Measurements from ENCODE around the gene POR.
"Not testable (repeated sequence)": the region's sequence is repeated elsewhere in the genome, so short reads cannot be mapped to it uniquely, and the experiment has no call there.

The POR gene

DNA sequence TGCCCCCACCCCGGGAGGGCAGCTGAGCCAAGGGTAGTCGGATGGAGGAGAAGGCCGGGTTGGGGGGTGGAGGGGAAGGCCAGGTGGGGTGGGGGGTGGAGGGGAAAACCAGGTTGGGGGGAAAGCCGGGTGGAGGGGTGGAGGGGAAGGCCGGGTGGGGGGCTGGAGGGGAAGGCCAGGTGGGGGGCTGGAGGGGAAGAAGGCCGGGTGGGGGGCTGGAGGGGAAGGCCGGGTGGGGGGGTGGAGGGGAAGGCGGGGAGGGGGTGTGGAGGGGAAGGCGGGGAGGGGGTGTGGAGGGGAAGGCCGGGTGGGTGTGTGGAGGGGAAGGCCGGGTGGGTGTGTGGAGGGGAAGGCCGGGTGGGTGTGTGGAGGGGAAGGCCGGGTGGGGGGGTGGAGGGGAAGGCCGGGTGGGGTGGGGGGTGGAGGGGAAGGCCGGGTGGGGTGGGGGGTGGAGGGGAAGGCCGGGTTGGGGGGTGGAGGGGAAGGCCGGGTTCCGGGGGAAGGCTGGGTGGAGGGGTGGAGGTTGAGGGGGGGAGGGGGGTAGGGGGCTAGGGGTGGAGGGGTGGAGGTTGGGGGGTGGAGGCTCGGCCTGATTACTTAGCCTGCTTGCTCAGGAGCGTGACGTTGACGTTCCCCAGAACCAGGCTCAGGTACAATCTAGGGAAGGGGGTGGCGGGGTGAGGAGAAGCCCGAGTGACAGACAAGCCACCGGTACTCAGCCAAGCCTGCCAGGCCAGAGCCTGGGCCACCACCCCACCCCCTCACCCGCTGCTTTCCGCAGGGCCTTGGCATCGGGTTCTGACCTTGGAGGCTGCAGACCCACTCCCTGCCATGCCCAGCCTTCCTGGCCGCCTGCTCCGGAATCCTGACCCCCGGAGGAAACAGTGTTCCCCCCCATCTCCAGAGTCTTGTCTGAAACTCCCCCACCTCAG is 73.9 kb downstream of the POR start:
- DNase-seq (ENCODE audit: low read depth in 4 of 4, low spot score in 1 of 4), result no peak

DNA sequence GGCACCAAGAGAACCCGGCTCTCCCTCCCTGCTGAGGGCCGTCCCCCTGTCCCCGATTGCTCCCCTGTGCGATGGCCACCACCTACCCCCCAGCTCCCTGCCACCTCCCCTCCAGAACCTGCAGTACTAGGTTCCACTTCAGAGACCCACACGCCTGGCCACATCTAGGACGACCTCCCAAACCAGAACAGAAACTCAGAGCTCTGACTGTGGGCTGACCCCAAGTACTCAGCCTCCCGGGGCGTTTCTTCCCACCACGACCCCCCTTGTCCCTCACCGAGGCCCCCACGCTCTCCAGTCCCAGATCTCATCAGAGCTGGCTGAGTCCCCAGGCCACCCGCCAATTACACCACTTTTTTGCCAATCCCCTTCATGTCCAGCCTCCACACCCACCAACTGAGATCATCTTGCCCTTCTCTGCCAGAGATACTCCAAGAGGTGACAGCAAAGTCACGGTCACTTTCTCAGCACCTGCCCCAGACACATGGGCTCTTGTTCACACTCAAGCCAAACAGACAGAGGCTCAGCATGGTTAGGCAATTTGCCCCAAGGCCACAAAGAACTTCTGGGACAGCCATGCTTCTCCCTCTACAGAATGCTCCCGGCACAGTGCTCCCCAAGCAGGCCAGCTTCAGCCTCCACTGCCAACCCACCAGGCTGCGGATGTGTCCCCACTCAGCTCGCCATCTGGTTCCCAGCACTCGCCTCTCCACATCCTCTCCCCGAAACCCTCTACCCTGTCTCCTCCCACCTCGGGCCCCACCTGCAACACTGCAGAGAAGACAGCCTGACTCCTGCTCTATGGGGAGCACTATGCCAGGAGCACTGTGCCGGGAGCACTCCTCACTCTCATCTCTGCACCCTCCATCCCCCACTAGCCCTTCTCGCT is 74.8 kb downstream of the POR start:
- no peak for DNase-seq (ENCODE audit: low read depth in 4 of 4, low spot score in 1 of 4)

DNA sequence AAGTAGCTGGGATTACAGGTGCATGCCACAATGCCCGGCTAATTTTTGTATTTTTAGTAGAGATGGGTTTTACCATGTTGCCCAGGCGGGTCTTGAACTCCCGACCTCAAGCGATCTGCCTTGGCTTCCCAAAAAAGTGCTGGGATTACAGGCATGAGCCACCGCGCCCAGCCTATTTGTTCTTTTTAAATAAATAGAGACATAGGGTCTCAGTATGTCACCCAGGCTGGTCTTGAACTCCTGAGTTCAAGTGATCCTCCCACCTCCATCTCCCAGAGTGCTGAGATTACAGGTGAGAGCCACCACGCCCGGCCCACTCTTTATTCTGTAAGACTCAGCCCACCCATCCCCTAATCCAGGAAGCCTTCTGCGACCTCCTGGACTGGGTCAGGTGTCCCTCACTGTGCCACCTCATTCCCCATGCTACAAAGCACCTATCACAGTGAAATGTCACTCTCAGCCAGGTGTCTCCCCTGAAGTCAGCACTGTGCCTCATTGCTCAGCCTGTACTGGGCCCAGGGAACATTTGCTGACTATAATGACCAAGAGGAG is 76.7 kb downstream of the POR start:
- no peak for DNase-seq (ENCODE audit: low read depth in 4 of 4, low spot score in 1 of 4)

DNA sequence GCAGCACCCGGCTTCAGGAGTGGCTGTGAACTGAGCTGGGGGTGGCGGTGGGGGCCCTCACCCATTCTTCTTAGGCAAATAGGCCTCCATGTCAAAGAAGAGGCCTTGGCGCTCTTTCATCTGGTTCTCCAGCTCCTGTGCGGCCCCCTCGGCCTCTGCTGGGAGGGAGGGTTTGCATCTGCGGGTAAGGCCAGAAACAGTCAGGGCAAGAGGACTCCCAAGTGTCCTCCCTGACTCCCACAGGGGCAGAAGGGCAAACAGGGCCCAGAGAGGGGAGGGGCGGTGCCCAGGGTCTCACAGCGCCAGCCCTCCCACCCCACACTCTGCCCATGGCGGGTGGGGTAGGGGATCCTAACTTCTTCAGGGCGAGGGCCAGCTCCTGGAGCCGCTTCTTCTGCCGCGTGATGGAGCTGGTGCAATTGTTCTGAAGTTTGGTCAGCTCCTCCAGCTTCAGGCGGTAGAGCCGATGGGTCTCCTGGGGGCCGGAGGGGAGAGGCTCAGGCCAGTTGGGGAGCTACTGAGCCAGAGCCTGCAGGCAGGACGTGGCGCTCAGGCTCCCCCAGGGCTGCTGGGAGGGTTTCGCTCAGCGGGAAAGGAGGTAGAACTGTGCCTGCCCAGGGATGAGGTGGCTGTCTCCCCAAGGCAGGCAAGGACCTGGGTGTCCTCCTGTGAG is 77.3 kb downstream of the POR start:
- DNase-seq (ENCODE audit: low read depth in 4 of 4, low spot score in 1 of 4), result no peak

DNA sequence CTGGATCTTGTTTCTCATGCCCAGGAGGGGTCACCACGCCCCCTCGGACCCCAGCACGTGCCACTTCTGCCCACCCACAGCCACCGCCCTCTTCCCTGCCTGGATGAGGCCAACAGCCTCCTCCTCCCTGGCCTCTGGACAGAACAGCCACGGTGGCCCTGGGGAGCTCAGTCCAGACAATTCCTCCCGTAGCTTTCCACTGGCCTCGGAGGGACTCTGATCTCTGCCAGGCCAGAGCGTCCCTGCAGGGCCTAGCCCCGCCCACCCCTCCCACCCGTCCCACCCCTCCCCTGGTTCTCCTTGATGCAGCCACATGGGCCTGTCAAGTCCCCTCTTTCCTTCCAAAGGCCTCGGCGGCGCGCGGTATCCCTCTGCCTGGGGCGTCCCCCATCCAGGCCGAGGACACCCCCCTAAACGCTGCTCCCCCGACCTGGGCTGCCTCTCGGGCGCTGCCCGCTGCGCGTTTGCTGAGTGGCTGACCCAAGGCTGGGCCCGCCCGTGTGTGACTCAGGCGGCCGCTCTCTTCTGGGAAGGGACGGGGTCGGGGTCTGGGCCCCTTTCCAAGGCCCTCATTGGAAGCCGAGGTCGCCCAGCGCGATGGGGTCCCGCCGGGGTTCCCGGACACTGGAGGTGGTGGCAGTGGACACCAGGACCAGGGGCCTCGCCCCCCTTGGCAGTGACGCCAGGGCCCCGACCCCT is 78.9 kb downstream of the POR start:
- DNase-seq (ENCODE audit: low read depth in 4 of 4, low spot score in 1 of 4), result no peak

DNA sequence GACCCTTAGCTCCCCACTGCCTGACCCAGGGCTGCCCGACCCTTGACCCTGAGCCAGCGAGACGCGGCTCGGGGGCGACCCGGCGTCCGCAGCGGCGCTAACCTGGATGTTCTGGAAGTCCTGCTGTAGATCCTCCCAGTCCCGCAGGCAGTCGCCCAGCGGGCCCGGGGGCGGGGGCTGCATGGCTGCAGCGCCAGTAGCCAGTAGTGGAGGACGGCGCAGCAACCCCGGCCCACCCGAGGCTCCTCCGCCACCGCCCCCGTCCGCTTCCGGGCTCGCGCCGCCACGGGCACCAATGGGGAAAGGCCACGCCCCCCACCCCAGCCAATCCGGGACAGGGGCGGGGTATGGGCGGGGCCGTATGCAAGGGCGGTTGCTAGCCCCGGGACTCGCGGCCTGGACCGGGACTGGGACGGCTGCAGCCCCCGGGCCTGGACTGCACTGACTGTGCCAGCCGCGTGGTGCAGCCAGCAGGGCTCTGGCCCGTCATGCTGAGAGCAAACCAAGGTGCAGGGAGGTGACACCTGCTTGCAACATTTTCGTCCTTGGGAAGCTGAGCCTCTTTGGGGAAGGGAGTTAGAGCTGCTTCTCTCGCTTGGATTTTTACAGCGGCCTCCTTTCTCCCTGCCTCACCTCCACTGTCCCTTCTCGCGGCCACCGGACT is 79.6 kb downstream of the POR start, which contains the start of gene TMEM120A:
TMEM120A (minus strand) TSS at position 208 of the 664 bp plus-strand sequence; CDS start at position 183, 25 bp downstream.
- DNase-seq (ENCODE audit: low read depth in 4 of 4, low spot score in 1 of 4), result peak; percentile 88 to 96 (median 92)

DNA sequence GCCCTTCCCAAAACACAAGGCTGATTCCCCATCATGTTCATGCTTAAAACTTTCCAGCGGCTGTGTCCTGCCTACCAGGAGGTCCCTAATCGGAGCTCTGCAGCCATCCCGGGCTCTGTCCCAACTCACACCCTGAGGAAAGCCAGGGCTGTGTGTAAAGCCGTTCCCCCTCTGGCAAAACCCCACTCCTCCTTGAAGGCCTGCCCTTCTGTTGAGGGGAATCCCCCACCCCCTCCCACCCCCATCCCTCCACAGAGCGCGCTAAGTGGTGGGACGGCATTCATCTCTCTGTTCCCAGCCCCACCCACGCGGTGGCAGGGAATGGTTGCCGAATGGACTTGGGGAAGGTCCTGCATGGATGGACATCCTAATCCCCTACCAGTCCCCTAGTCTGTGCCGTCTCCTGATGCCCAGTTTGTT is 80.1 kb downstream of the POR start:
- no peak for DNase-seq (ENCODE audit: low read depth in 4 of 4, low spot score in 1 of 4)

DNA sequence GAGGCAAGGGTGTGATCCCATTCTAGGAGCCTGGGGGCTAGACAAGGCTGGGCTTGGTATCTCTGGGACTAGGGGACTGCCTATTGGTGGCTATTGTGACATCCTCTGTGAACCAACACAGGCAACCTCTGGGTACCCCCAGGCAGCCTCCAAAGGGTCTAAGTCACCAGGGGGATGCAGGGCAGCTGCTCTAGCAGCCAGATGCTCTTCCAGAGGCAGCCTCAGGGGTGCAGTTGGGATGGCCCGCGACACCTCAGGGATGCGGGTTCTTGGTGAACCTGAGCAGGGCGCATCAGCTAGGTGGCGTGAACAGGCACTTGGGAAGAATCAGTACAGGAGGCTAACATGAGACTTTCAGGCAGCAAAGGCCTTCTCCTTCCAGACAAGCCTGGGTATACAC is 81.0 kb downstream of the POR start:
- no peak for DNase-seq (ENCODE audit: low read depth in 4 of 4, low spot score in 1 of 4)

DNA sequence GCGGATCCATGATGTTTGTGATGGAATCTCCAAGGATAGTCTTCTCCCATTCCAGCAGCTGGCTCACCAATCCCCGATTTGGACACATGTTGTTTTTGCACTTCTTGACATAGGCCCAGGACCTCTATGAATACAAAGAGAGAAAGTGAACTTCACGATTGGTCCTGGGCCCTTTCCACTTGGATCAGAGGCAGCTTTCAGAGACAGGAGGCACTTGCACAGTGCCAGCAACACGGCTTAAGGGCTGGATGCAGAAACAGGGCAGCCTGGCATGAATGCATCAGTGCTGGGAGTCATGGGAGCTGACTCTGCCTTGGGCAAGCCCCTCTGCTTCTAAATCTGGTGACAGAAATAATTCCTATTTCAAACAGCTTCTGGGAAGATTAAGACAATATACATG is 81.5 kb downstream of the POR start:
- no peak for DNase-seq (ENCODE audit: low read depth in 4 of 4, low spot score in 1 of 4)

DNA sequence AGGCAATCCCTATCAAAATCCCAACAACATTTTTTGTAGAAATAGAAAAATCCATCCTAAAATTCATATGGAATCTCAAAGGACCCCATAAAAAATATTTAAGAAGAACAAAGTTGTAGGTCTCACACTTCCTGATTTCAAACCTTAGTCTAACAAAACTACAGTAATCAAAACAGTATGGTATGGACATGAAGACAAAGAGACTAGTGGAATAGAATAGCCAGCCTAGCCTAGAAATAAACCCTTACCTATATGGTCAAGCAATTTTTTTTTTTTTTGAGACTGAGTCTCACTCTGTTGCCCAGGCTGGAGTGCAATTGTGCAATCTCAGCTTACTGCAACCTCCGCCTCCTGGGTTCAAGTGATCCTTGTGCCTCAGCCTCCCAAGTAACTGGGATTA is 83.1 kb downstream of the POR start:
- no peak for DNase-seq (ENCODE audit: low read depth in 4 of 4, low spot score in 1 of 4)

DNA sequence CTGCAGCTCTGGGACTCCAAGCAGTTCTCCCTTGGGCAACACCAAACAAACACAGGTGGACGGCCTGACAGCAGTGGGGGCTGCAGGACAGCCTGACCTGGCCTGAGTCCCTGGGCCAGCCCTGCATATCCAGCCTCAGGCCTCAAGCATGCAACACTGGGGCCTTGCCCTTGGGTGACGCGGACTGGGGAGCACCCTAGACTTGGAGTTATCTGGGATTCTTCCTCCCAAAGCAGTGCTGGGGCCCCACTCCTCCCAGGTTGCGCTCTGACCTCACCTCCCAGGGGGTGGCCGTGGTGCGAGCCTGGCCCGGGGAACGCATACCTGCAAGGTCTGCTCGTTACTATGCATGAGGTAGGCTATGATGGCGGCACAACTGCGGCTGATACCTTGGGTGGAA is 85.6 kb downstream of the POR start:
- DNase-seq (ENCODE audit: low read depth in 4 of 4, low spot score in 1 of 4), result no peak

DNA sequence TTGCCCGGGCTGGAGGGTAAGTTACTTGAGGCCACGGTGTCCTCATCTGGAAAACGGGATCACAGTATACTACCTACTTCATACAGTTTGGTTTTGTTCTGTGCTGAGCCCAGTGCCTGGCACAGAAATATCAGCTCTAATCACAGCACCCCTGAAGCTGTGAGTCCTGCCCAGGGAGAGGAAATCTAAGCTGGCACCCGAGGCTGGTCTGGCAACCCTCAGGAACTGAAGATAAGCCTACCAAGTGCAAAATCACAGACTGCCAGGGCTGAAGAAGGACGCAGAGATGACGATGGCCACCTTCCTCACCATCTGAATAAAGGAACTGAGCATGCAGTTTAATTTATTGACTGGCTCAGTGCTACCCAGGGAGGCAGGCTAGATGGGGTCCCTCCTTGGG is 87.2 kb downstream of the POR start:
- DNase-seq (ENCODE audit: low read depth in 4 of 4, low spot score in 1 of 4), result no peak

DNA sequence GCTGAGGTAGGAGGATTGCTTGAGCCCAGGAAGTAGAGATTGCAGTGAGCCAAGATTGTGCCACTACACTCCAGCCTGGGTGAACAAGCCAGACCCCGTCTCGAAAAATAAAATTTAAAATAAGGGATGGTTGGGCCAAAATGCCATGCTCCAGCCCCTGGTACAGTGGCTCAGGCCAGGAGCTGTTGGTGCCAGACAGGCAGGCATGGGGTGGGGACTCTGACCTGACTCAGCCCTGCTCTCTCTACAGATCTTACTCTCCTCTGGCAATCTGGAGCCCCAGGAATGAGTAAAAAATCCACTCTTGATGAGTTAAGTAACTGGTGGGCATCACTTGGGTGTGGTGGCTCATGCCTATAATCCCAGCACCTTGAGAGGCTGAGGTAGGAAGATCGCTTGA is 87.9 kb downstream of the POR start:
- DNase-seq (ENCODE audit: low read depth in 4 of 4, low spot score in 1 of 4), result no peak

DNA sequence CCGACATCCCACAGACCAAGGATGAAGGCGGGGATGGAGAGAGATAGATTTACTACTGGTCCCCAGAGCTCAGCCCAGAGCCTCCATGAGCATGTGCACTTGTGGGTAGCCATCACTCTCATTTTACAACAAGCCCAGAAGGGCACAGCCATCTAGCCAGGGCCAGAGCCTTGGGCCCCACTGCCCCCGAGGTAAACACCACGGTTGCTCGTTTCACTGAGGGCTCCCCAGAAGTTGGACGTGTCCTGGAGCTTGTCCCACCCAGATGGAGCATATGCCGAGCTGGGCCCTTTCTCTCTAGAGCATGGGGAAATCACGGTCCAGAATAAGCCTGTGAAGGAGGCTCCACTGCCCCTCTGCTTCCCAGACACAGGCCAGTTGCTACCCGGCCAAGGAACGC is 88.4 kb downstream of the POR start:
- no peak for DNase-seq (ENCODE audit: low read depth in 4 of 4, low spot score in 1 of 4)

DNA sequence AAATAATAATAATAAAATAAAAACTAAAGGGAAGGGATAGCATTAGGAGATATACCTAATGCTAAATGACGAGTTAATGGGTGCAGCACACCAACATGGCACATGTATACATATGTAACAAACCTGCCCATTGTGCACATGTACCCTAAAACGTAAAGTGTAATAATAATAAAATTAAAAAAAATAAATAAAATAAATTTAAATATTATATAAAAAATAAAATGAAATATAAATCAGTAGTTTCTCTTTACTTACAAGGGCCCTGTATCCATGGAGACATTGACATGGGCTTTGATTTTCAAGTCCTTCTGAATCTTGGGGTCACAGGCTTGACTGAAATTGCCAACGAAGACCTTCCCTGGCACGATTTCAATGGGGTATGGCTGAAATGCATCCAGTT is 90.0 kb downstream of the POR start:
- DNase-seq (ENCODE audit: low read depth in 4 of 4, low spot score in 1 of 4), result not testable (repeated sequence)

DNA sequence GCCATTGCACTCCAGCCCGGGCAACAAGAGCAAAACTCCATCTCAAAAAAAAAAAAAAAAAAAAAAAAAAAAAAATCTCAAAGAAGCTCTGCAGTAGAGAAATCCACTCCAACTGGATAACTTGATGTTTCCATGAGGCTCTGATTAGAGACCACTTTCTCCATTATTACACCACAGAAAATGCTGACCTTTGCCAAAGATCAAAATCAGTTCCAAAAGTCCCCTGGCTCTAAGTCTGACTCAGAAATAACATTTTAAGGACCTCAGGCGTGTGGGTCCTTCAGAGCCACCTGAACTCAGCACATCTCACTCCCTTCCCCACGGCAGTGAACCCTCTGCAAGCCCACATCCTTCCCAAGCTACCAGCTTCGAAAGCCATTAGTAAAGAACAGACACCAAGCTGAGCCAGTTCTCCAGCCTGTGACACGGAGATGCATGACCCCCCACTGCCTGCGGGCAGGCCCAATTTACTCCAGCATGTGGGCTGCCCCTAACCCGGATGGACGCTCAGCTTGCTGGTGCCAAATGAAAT is 93.3 kb downstream of the POR start:
- DNase-seq (ENCODE audit: low read depth in 4 of 4, low spot score in 1 of 4), result no peak

DNA sequence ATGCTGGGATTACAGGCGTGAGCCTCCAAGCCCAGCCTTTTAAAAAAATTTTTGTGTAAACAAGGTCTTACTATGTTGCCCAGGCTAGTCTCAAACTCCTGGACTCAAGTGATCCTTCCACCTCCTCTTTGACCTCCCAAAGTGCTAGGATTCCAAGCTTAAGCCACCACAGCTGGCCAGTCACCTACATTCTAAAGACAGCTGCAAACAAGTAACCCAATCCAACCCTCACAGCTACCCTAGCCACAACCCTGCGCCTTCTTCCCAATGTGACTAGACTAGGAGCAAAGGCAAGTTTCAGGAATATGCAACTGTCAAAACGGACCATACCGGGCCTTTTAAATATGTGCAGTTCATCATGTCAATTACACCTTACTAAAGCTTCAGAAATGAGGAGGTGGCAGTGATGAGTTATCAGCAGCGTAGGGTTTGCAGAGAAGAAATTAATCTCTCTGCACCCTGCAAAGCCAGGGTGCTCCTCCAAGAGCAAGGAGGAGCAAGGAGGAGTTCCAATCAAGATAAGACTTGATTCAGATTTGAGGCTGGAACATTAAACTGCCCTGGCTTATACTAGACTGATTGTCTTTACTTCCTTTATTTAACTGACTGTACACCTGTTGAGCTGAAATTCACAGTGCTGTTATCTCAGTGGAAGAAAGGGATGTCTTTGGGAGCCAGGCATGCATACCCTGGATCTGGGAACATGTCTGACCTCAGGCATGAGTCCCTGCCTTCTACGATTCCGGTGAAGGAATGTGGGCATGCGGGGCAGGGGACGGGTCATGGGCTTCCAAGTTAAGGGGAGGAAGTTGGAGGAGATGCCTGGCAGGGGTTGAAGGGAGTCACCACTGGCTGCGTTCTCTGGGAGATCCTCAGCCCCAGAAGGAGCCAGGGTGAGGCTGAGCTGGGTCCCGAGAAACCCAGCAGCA is 95.0 kb downstream of the POR start:
- no peak for DNase-seq (ENCODE audit: low read depth in 4 of 4, low spot score in 1 of 4)

DNA sequence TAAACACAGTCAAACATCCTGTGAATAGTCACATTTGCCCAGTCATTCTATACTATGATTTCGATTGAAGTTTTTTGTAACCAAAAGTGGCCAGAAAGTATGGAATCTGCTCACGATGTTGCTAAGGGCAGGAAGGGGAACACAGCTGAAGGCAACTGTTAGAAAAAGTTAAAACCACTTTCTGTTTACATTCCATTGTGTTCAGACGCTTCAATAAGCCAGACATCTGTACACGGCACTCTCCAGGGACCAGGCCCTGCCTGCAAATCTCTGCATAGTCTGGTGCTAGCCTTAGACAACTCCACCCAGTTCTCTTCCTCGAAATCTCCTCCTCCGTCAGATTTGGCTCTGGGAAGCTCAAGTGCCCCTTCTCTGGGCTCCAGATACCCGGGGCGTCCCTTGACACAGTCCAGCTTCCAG is 96.5 kb downstream of the POR start:
- DNase-seq (ENCODE audit: low read depth in 4 of 4, low spot score in 1 of 4), result no peak
